Adipocyte (in vitro differentiated cells): ENCODE results near the gene MMP25.

Source experiments
- DNase-seq: peaks from one replicate; pipeline ENCODE4 v3.0.0-alpha.2; 2015; ENCODE audit warnings: low read depth
- H3K27me3 ChIP-seq: replicated peaks from 2 replicates; pipeline ENCODE4 v1.7.0; 2013; ENCODE audit warnings: mild to moderate bottlenecking, low read length, moderate library complexity; ENCODE audit not compliant: control insufficient read depth, insufficient read depth
- H3K36me3 ChIP-seq: 2 replicates; pipeline ENCODE4 v1.7.0; 2013; ENCODE audit warnings: low read length, mild to moderate bottlenecking, moderate library complexity; ENCODE audit not compliant: control insufficient read depth, insufficient read depth, severe bottlenecking
- H3K4me1 ChIP-seq: 2 replicates; pipeline ENCODE4 v1.7.0; 2013; ENCODE audit warnings: mild to moderate bottlenecking, low read length, moderate library complexity; ENCODE audit not compliant: control insufficient read depth, insufficient read depth
- H3K4me3 ChIP-seq: 2 replicates; pipeline ENCODE4 v1.7.0; 2013; ENCODE audit warnings: mild to moderate bottlenecking, low read length, moderate library complexity
- H3K9ac ChIP-seq: 2 replicates; pipeline ENCODE4 v1.7.0; 2013; ENCODE audit warnings: mild to moderate bottlenecking, low read length, moderate library complexity
- H3K9me3 ChIP-seq: 2 replicates; pipeline ENCODE4 v1.7.0; 2013; ENCODE audit warnings: mild to moderate bottlenecking, low read length, moderate library complexity; ENCODE audit not compliant: control insufficient read depth

The MMP25 gene

GRCh38 chr16:3035972-3036725 is 10.2 kb upstream of the MMP25 start:
- Histone ChIP-seq H3K4me1 (no peaks in the 10 kb centered on the region), H3K27me3 (peaks cover 64% of the 10 kb centered on the region), H3K4me3 (no peak overlapping the region), H3K9me3 (no peaks in the 10 kb centered on the region), H3K36me3 (no peaks in the 10 kb centered on the region), H3K9ac (no peak overlapping the region)
- no peak for DNase-seq

DNA sequence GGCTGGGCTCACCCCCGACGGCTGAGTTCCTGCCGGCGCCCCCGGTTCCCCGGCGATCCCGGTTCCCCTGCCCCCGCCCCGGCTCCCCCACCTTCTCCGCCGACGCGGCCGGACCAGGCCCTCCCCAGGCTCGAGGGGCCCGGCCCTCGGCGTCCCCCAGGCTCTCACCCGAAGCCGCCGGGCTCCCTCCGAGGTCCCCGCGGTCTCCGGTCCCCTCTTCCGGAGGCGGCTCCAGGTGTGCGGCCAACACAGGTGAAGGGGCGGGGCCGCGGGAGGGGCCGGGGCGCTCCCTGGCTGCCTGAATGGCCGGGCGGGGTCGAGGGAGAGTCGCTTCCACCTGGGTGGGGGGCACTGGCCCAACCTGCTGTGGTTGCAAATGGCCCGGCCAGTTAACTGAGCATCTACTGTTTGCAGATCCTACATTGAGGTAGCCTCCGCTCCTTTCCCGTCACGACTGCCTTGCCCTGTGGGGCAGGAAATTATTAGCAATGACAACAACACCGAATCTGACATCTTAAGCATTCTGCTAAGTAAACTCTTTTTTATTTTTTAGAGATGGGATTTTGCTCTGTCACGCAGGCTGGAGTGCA is 9.5 kb upstream of the MMP25 start, which contains the start of gene BICDL2:
TSS of gene BICDL2 (minus strand) at position 219 of the 590 bp plus-strand sequence. CDS start 1,448 bp downstream, outside the sequence.
- H3K9ac ChIP-seq: no peak within 1 kb of the TSS
- no peak within 1 kb of the TSS for H3K4me3 ChIP-seq
- H3K9me3 ChIP-seq: no peaks in the 10 kb centered on the region
- DNase-seq: no peak
- peaks cover 64% of the 10 kb centered on the region for H3K27me3 ChIP-seq
- no peaks in the 10 kb centered on the region for H3K4me1 ChIP-seq
- no peaks in the 10 kb centered on the region for H3K36me3 ChIP-seq

DNA sequence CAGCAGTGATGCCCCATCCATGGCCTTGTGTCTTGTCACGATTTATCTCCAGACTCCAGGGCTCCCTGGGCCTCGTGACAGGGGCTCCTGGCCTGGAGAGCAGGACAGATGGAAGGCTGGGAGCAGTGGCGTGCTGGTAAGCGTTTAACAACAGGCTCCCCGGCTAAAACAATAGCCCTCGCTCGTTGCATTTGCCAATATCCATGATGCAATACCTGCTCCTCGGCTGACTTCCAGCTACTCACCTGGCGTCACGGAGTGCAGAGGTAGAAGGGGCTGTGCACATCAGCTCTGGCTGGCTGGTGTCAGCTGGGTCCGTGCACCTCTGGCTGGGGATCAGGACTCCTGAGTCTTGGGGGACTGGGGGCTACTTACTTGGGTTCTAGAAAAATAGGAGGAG is 8.1 kb upstream of the MMP25 start:
- no peak for DNase-seq

DNA sequence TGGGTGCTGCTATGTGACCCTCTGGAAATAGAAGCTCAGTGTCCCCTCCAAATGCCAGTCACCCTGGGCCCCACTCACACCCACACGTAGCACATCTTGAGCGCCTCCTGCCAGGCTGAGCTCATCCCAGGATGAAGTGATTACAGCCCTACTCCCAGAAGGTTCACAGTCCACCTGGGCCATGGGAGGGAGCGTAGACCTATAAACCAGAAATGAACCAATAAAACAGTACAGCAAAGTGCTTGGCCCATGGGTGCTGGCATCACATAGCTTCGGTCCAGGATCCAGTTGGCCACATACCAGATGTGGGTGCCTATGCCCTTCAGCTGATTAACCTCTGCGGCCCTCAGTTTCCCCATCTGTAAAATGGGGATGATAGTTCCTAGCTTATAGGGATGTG is 7.5 kb upstream of the MMP25 start:
- H3K36me3 ChIP-seq: no peaks in the 10 kb centered on the region
- H3K9ac ChIP-seq: no peak overlapping the region
- H3K9me3 ChIP-seq: no peaks in the 10 kb centered on the region
- no peaks in the 10 kb centered on the region for H3K4me1 ChIP-seq
- H3K27me3 ChIP-seq: peaks cover 50% of the 10 kb centered on the region
- DNase-seq: no peak
- H3K4me3 ChIP-seq: no peak overlapping the region

More for the DNA sequence above, 8.1 kb upstream of the MMP25 start:
- Histone ChIP-seq H3K27me3 (peaks cover 52% of the 10 kb centered on the region), H3K4me3 (no peak overlapping the region), H3K9me3 (no peaks in the 10 kb centered on the region), H3K4me1 (no peaks in the 10 kb centered on the region), H3K36me3 (no peaks in the 10 kb centered on the region), H3K9ac (no peak overlapping the region)

DNA sequence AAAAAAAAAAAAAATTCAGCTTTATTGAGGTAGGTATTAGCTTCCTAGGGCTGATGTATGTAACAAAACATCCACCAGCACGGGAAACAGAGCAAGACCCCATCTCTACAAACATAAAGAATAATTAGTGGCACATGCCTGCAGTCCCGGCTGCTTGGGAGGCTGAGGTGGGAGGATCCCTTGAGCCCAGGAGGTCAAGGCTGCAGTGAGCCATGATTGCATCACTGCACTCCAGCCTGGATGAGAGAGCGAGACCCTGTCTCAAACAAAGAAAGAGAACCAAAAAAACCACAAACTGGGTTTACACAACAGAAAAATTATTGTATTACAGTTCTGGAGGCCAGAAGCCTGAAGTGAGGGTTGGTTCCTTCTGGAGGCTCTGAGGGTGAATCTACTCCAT is 4.0 kb upstream of the MMP25 start:
- H3K4me1 ChIP-seq: peaks cover 2% of the 10 kb centered on the region
- DNase-seq: no peak
- H3K27me3 ChIP-seq: peaks cover 44% of the 10 kb centered on the region
- no peaks in the 10 kb centered on the region for H3K36me3 ChIP-seq
- no peaks in the 10 kb centered on the region for H3K9me3 ChIP-seq
- no peak overlapping the region for H3K9ac ChIP-seq
- no peak overlapping the region for H3K4me3 ChIP-seq

- H3K9me3 ChIP-seq: no peaks in the 10 kb centered on the region
- H3K4me3 ChIP-seq: no peak overlapping the region
- peaks cover 2% of the 10 kb centered on the region for H3K4me1 ChIP-seq
- no peaks in the 10 kb centered on the region for H3K36me3 ChIP-seq
- no peak overlapping the region for H3K9ac ChIP-seq
- peaks cover 44% of the 10 kb centered on the region for H3K27me3 ChIP-seq
- DNase-seq: no peak
Observed at GRCh38 chr16:3044708-3045107, 1.7 kb upstream of the MMP25 start.

DNA sequence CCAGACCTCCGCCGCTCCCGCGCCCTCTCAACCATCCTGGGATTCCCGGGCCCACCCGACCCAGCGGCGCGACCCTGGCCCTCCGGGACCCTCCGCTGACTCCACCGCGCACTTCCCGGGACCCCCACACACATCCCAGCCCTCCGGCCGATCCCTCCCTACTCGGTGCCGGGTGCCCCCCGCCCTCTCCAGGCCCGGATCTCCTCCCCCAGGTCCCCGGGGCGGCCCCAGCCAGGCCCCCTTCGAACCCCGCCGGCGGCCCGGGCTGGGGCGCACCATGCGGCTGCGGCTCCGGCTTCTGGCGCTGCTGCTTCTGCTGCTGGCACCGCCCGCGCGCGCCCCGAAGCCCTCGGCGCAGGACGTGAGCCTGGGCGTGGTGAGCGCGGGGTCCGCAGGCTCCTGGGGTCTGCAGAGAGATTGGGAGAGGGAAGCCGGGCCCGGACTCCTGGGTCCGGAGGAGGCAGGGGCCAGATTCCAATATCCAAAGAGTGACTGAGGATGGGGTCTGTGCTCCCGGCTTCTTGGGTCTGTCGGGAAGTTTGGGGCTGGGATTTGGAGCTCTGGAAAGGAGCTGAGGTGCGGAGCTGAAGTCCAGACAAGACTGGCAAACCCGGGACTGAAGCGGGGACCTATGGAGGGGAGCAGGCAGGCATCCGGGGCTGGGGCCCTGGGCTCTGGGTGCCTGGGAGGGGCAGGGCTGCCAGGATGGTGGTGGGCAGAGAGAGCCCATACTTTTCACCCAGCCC is 453 bp downstream of the MMP25 start:
- no peak overlapping the region for H3K4me3 ChIP-seq
- H3K36me3 ChIP-seq: no peaks in the 10 kb centered on the region
- H3K9ac ChIP-seq: no peak overlapping the region
- peaks cover 59% of the 10 kb centered on the region for H3K27me3 ChIP-seq
- H3K4me1 ChIP-seq: peaks cover 2% of the 10 kb centered on the region
- no peaks in the 10 kb centered on the region for H3K9me3 ChIP-seq
- DNase-seq: no peak

GRCh38 chr16:3047387-3047720 is 993 bp downstream of the MMP25 start:
- H3K27me3 ChIP-seq: peaks cover 63% of the 10 kb centered on the region

GRCh38 chr16:3049921-3050481 is 3.6 kb downstream of the MMP25 start:
- peaks cover 51% of the 10 kb centered on the region for H3K27me3 ChIP-seq
- no peak overlapping the region for H3K9ac ChIP-seq
- no peak overlapping the region for H3K4me3 ChIP-seq
- no peaks in the 10 kb centered on the region for H3K36me3 ChIP-seq
- DNase-seq: no peak
- peaks cover 2% of the 10 kb centered on the region for H3K4me1 ChIP-seq
- H3K9me3 ChIP-seq: no peaks in the 10 kb centered on the region

More at GRCh38 chr16:3047387-3047720, 993 bp downstream of the MMP25 start:
- DNase-seq: no peak
- Histone ChIP-seq H3K4me1 (peaks cover 2% of the 10 kb centered on the region), H3K9me3 (no peaks in the 10 kb centered on the region), H3K4me3 (no peak overlapping the region), H3K9ac (no peak overlapping the region), H3K36me3 (no peaks in the 10 kb centered on the region)

- Histone ChIP-seq H3K27me3 (peaks cover 51% of the 10 kb centered on the region), H3K4me3 (no peak overlapping the region), H3K9ac (no peak overlapping the region), H3K4me1 (peaks cover 2% of the 10 kb centered on the region), H3K9me3 (no peaks in the 10 kb centered on the region), H3K36me3 (no peaks in the 10 kb centered on the region)
- no peak for DNase-seq
Observed at GRCh38 chr16:3050487-3050886, 4.1 kb downstream of the MMP25 start.

GRCh38 chr16:3051009-3051408 is 4.6 kb downstream of the MMP25 start:
- Histone ChIP-seq H3K27me3 (peaks cover 51% of the 10 kb centered on the region), H3K36me3 (no peaks in the 10 kb centered on the region), H3K4me3 (no peak overlapping the region), H3K9me3 (no peaks in the 10 kb centered on the region), H3K4me1 (no peaks in the 10 kb centered on the region), H3K9ac (no peak overlapping the region)
- no peak for DNase-seq
